Gastrocnemius medialis (tissue), 4 donors: Measurements from ENCODE around the gene GNAI2. TPM values are rescaled to one million over a fixed set of nuclear protein-coding genes. Genes with fewer than 3 reads are reported as not detected.

Source experiments
- ATAC-seq, 2 donors: fragments of 150-250 bp; one replicate each; pipeline ENCODE4 v1.9.1; 2016
- DNase-seq, 2 donors: peaks; one replicate each; pipeline ENCODE4 v3.0.0-alpha.2; 2019
- H3K27ac ChIP-seq, 4 donors: fragments of 200-600 bp; sonication (generic); 1 replicate in 1 of 4; 2 replicates in 3 of 4; pipeline ENCODE4 v1.5.1; 2016 to 2018; ENCODE audit warnings: mild to moderate bottlenecking in 2 of 4, moderate library complexity in 1 of 4
- H3K27me3 ChIP-seq, 3 donors: fragments of 200-600 bp; sonication (generic) in 2 of 3; 1 replicate in 1 of 3; 2 replicates in 2 of 3; pipeline versions ENCODE4 v1.5.1 to v1.6.0; 2016 to 2019; ENCODE audit warnings: mild to moderate bottlenecking in 1 of 3, moderate library complexity in 1 of 3
- H3K36me3 ChIP-seq, 2 donors: fragments of 200-600 bp; sonication (generic) in 1 of 2; one replicate each; pipeline ENCODE4 v1.5.1; 2017 to 2018
- H3K4me1 ChIP-seq, 2 donors: fragments of 200-600 bp; sonication (generic) in 1 of 2; one replicate each; pipeline ENCODE4 v1.5.1; 2016 to 2017; ENCODE audit warnings: mild to moderate bottlenecking in 2 of 2
- H3K4me3 ChIP-seq, 4 donors: fragments of 200-600 bp; sonication (generic) in 3 of 4; 1 replicate in 1 of 4; 2 replicates in 3 of 4; pipeline ENCODE4 v1.5.1; 2016 to 2019; ENCODE audit warnings: mild to moderate bottlenecking in 2 of 4
- H3K9me3 ChIP-seq, 3 donors: fragments of 200-600 bp; sonication (generic) in 2 of 3; 1 replicate in 1 of 3; 2 replicates in 2 of 3; pipeline ENCODE4 v1.5.1; 2016 to 2019
- POLR2A ChIP-seq, 2 donors: fragments of 450-650 bp; IDR thresholded peaks; one replicate each; pipeline ENCODE4 v1.6.1; 2017; ENCODE audit warnings: antibody characterized with exemption in 2 of 2, mild to moderate bottlenecking in 2 of 2, moderate library complexity in 2 of 2
- in situ Hi-C, 4 donors: fragments of 200-750 bp; cut with MboI; loops; one replicate each; pipeline versions ENCODE4 v1.15.0 to v1.8.0; 2017; ENCODE audit warnings: low sequenced_read_pairs in 4 of 4
- intact Hi-C: fragments of 100-400 bp; cut with DNase I; formaldehyde crosslinking; loops from one replicate; pipeline ENCODE4 v1.15.1; 2023; ENCODE audit warnings: low total_unique reads
- total RNA-seq, 4 donors: library from RNA; depleted of rRNA; stranded (reverse); fragments of >200 nt; gene quantifications; one replicate each; pipeline versions ENCODE4 v1.1.0 to v1.2.3, GENCODE V29; 2016
- TF ChIP-seq, protein P1 (sequence below), 5 experiments: fragments of 450-650 bp in 3 of 5; fragments of 200-600 bp in 2 of 5; sonication (generic) in 2 of 5; IDR thresholded peaks in 4 of 5; conservative IDR thresholded peaks in 1 of 5; 1 replicate in 4 of 5; 2 replicates in 1 of 5; pipeline ENCODE4 v1.5.1; 2016 to 2019; ENCODE audit warnings: antibody characterized with exemption in 5 of 5, mild to moderate bottlenecking in 3 of 5, moderate library complexity in 3 of 5

The GNAI2 gene
- total RNA-seq, 4 donors from 2014 or later: 26.7 to 67.8 (median 39.8) TPM

DNA sequence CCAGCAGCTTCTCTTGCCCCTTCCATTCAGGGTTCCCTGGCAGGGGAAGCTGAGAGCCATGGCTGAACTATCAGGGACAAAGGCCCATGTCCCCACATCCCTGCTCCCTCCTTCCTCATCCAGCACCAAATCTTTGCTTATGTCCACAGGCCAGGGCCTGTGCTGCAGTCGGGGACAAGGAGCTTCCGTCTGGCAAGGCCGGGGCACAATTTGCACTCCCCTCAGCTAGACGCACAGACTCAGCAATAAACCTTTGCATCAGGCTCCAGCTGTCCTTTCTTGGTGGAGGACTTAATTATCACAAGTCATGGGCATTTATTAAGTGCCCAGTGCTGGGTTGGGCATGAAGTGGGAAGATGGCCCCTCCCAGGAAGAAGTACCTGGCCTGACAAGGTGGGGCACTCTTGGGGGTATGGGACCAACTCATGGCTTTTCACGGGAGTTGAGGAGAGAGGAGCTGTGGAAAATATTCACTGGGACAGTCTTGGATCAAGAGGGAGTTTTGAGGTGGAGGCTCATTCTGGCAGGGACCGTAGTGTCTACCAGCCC lies 39.7 kb upstream of the GNAI2 start:
- Histone ChIP-seq H3K9me3 (no peaks in the 10 kb centered on the region), H3K4me3 (no peak overlapping the region), H3K36me3 (no peaks in the 10 kb centered on the region), H3K27ac (no peak overlapping the region), H3K4me1 (peaks cover 12 to 22% of the 10 kb centered on the region in 2 donors), H3K27me3 (peaks cover 15 to 18% (median 16%) of the 10 kb centered on the region in 3 donors)
- ATAC-seq: no peak
- DNase-seq: no peak
- intact Hi-C loops (no loop called here), in situ Hi-C loops (no loop called here)
- TF ChIP-seq, protein P1, sequence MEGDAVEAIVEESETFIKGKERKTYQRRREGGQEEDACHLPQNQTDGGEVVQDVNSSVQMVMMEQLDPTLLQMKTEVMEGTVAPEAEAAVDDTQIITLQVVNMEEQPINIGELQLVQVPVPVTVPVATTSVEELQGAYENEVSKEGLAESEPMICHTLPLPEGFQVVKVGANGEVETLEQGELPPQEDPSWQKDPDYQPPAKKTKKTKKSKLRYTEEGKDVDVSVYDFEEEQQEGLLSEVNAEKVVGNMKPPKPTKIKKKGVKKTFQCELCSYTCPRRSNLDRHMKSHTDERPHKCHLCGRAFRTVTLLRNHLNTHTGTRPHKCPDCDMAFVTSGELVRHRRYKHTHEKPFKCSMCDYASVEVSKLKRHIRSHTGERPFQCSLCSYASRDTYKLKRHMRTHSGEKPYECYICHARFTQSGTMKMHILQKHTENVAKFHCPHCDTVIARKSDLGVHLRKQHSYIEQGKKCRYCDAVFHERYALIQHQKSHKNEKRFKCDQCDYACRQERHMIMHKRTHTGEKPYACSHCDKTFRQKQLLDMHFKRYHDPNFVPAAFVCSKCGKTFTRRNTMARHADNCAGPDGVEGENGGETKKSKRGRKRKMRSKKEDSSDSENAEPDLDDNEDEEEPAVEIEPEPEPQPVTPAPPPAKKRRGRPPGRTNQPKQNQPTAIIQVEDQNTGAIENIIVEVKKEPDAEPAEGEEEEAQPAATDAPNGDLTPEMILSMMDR (IDR thresholded peaks at IDR 0.05 in 4 of 5, conservative IDR thresholded peaks at IDR 0.05 in 1 of 5): no peak
- TF ChIP-seq POLR2A (IDR thresholded peaks at IDR 0.05): no peak

DNA sequence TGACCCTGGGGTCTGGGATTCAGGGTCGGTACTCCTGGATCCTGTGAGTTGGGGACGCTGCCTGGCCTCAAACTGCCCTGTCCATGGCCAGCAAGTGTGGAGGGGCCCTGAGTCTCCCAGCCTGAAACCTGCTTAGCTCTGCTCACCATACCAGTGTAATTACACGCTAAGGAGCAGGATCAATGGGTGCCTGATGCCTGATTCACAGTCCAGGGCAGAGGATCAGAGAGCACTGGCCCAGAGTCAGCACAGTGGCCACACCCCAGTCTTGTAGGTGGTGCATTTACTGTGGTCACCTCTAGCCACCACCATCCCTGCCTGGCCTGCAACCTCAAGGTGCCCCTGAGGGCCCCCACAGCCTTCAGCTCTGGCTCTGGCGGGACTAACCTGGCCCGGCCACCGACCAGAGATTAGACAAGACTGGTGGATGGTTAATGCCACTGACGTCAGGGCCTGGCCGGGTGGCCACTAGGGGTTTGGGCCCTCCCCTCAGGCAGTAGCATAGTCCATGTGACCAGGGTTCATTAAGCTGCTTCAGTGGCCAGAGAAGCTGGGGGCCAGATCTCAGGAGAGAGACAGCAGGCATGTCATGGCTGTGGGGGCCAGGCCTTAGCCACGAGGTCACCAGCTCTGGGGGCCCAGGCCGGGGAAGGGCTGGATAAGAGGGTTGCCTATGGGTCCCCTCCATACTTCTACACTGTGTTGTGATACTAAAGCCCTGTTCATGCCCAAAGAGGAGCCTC lies 34.3 kb upstream of the GNAI2 start:
- H3K27me3 ChIP-seq: no peaks in the 10 kb centered on the region
- intact Hi-C loops: no loop called here

DNA sequence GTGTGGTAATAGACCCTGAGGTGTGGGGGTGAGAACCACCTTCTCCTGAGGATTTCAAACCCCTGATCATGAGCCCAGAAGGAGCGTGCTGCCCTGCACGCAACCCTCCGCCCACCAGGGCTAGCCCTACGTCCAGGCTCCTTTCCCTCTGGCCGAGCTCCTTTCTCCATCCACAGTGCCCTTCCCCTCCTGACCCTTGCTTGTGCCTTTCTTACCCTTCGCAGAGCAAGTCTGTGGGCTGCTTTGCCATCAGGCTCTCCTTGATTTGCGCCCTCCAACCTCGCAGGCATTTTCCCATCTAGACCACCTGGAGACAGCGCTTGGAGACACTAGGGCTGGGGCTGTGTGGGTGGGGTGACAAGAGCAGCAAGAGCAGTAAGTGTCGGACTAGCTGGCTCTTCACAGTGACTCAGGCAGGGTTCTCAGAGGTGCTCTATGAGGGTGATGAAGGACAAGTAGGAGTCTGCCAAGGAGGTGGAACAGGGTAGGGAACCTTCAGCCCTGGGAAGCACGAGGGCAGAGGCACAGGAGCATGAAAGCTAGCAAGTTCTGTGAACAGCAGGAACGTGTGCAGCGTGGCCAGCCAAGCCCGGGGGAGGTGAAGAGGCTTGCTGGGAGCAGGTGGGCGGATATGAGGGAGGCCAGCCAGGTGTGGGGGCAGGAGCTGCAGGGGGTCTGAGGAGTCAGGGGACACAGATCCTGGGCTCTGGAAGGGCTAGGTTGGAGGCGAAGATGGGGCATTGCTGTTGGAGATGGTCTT lies 33.5 kb upstream of the GNAI2 start:
- H3K4me3 ChIP-seq: no peak overlapping the region
- intact Hi-C loops: no loop called here
- H3K9me3 ChIP-seq: no peaks in the 10 kb centered on the region
- TF ChIP-seq, protein P1 (IDR thresholded peaks at IDR 0.05 in 4 of 5, conservative IDR thresholded peaks at IDR 0.05 in 1 of 5): no peak
- no peak for TF ChIP-seq POLR2A (IDR thresholded peaks at IDR 0.05)
- no peaks in the 10 kb centered on the region for H3K27me3 ChIP-seq
- DNase-seq (no peak), ATAC-seq (no peak)
- H3K36me3 ChIP-seq: no peaks in the 10 kb centered on the region
- in situ Hi-C loops: no loop called here
- H3K27ac ChIP-seq: no peak overlapping the region
- peaks cover 8 to 24% of the 10 kb centered on the region in 2 donors for H3K4me1 ChIP-seq

More for the DNA sequence above, 34.3 kb upstream of the GNAI2 start:
- TF ChIP-seq, protein P1 (IDR thresholded peaks at IDR 0.05 in 4 of 5, conservative IDR thresholded peaks at IDR 0.05 in 1 of 5): no peak
- no peak for TF ChIP-seq POLR2A (IDR thresholded peaks at IDR 0.05)
- Histone ChIP-seq H3K27ac (no peak overlapping the region), H3K9me3 (no peaks in the 10 kb centered on the region), H3K4me3 (no peak overlapping the region), H3K36me3 (no peaks in the 10 kb centered on the region), H3K4me1 (peaks cover 6 to 16% of the 10 kb centered on the region in 2 donors)
- no peak for DNase-seq
- no peak for ATAC-seq
- in situ Hi-C loops: no loop called here

DNA sequence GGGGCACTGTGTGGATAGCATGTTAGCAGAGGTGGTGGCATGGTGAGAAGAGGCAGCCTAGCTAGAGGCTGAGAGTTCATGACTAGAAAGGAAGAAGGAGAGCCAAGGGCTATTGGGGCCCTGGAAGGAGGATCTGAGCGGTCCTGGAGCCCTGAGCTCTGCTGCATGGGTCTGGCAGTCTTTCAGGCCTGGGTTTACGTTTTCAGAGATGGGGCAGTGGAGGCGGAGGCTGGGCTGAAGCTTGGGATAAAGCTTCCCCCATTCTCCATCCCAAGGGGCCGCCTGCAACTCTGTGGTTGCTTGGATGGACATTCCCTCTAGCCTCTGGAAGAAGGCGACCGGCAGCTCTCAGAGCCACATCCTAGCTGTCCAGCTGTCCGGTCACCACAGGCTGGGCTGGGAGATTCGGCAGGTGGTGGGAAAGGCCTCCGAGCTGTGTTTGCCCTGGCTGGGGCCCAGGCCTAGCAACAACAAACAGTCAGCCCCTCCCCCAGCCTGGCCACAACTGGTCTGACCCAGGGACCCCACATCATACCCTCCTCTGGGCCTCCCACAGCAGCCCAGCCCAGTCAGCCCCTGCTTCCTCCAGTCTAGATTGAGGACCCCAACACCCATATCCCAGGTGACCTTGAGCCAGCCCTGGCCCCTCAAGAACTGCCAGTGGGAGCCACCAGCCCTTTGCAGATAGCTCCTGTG lies 32.7 kb upstream of the GNAI2 start:
- in situ Hi-C loops (no loop called here), intact Hi-C loops (no loop called here)
- H3K36me3 ChIP-seq: no peaks in the 10 kb centered on the region
- H3K27ac ChIP-seq: peak overlapping the region in 1 of 4 donors; percentile 15
- no peak for ATAC-seq
- TF ChIP-seq, protein P1 (IDR thresholded peaks at IDR 0.05 in 4 of 5, conservative IDR thresholded peaks at IDR 0.05 in 1 of 5): no peak
- TF ChIP-seq POLR2A (IDR thresholded peaks at IDR 0.05): no peak
- H3K4me1 ChIP-seq: peaks cover 12 to 30% of the 10 kb centered on the region in 2 donors
- H3K4me3 ChIP-seq: no peak overlapping the region
- DNase-seq: no peak
- H3K9me3 ChIP-seq: no peaks in the 10 kb centered on the region
- H3K27me3 ChIP-seq: no peaks in the 10 kb centered on the region
